Kidney (tissue), 14 donors: ENCODE results near the gene NR2F1. TPM values are rescaled to one million over a fixed set of nuclear protein-coding genes. Genes with fewer than 3 reads are reported as not detected.

ENCODE experiments used
- DNase-seq, 5 donors: peaks; one replicate each; pipeline ENCODE4 v3.0.0-alpha.2; 2013 to 2020
- FAIRE-seq: peaks from 2 replicates; lab custom pipeline; 2012; peaks lifted over from hg19 to GRCh38; lab: Jason Lieb, UNC
- H3K27ac ChIP-seq, 2 donors: one replicate each; pipeline ENCODE4 v1.7.0; 2013; ENCODE audit warnings: low read depth in 2 of 2, low read length in 2 of 2, inconsistent platforms in 1 of 2
- H3K27me3 ChIP-seq: one replicate; pipeline ENCODE4 v1.7.1; 2013; ENCODE audit warnings: low read length, inconsistent platforms; ENCODE audit not compliant: control insufficient read depth, insufficient read depth
- H3K36me3 ChIP-seq, 3 donors: one replicate each; pipeline versions ENCODE4 v1.7.0 to v1.7.1; 2013; ENCODE audit warnings: low read length in 3 of 3, control low read depth in 1 of 3, inconsistent platforms in 1 of 3; ENCODE audit not compliant: insufficient read depth in 3 of 3, control insufficient read depth in 2 of 3
- H3K4me1 ChIP-seq, 3 donors: one replicate each; pipeline versions ENCODE4 v1.7.0 to v1.7.1; 2013; ENCODE audit warnings: low read length in 3 of 3, inconsistent platforms in 1 of 3, low read depth in 1 of 3; ENCODE audit not compliant: control insufficient read depth in 2 of 3, insufficient read depth in 2 of 3
- H3K4me3 ChIP-seq, 3 donors: one replicate each; pipeline versions ENCODE4 v1.7.0 to v1.8.1; 2013; ENCODE audit warnings: low read length in 3 of 3, control low read depth in 1 of 3, inconsistent platforms in 1 of 3
- H3K9ac ChIP-seq, 3 donors: one replicate each; pipeline versions ENCODE4 v1.7.0 to v1.7.1; 2013; ENCODE audit warnings: low read length in 3 of 3, control low read depth in 1 of 3, inconsistent platforms in 1 of 3
- H3K9me3 ChIP-seq, 3 donors: one replicate each; pipeline versions ENCODE4 v1.7.0 to v1.7.1; 2013; ENCODE audit warnings: low read length in 3 of 3, control low read depth in 1 of 3, inconsistent platforms in 1 of 3; ENCODE audit not compliant: control insufficient read depth in 2 of 3, insufficient read depth in 1 of 3
- CTCF ChIP-seq: IDR thresholded peaks from 3 replicates; pipeline ENCODE4 v1.5.1; 2012; ENCODE audit warnings: mild to moderate bottlenecking, moderate library complexity, borderline replicate concordance; ENCODE audit not compliant: insufficient read depth; ENCODE audit errors: extremely low read depth
- intact Hi-C: fragments of 100-400 bp; cut with DNase I; formaldehyde crosslinking; loops from one replicate; pipeline ENCODE4 v1.11.1; 2022
- polyA plus RNA-seq: library from polyadenylated mRNA; stranded (reverse); fragments of 350-450 nt; fragmentation: Illumina TruSeq; extraction: RNeasy Lipid Tissue Mini Kit (QIAGEN cat#74804); gene quantifications from one replicate; pipeline ENCODE4 v1.2.3, GENCODE V29; 2014; ENCODE audit warnings: low read depth, low replicate concordance; ENCODE audit not compliant: insufficient read depth
- total RNA-seq: library from RNA; stranded (reverse); fragmentation: NEBNext Ultra II Directional; extraction: Animal tissue kit (Norgen Biotek cat#: 25700); gene quantifications from one replicate; pipeline ENCODE4 v1.2.1, GENCODE V29; 2021
- donor health status: control.
- donor health status: control.
- donor health status: control.
- donor health status: control.
- donor health status: control.
- donor health status: DM: yes; HTN: yes; CAD: no.
- donor health status: Normal renal cell carcinoma (clear cell type).

NR2F1 gene
- total and polyA plus RNA-seq, 2 donors from 2014 or later, result 22.8 to 49.5 TPM

- TF ChIP-seq CTCF, result no peak
- Histone ChIP-seq H3K9me3 (no peaks in the 10 kb centered on the region), H3K36me3 (peaks cover 0 to 6% (median 4%) of the 10 kb centered on the region in 3 donors), H3K9ac (peak overlapping the region in 1 of 3 donors; percentile 36), H3K4me1 (peaks cover 3 to 14% (median 5%) of the 10 kb centered on the region in 3 donors), H3K27ac (no peak overlapping the region), H3K27me3 (no peaks in the 10 kb centered on the region), H3K4me3 (peak overlapping the region in 1 of 3 donors; percentile 46)
- FAIRE-seq, result no peak
- DNase-seq, result peak in 3 of 5 donors; percentile 24 to 42 (median 34)
- intact Hi-C loops, result no loop called here
Measured at GRCh38 chr5:93592883-93593282, 9.9 kb downstream of the NR2F1 start.

- DNase-seq (peak; percentile 66 to 82 (median 73)), FAIRE-seq (no peak)
- Histone ChIP-seq H3K9ac (peak overlapping the region in 1 of 3 donors; percentile 43), H3K9me3 (no peaks in the 10 kb centered on the region), H3K27ac (no peak overlapping the region), H3K4me3 (peak overlapping the region in 1 of 3 donors; percentile 28), H3K4me1 (peaks cover 3 to 14% (median 5%) of the 10 kb centered on the region in 3 donors), H3K27me3 (no peaks in the 10 kb centered on the region), H3K36me3 (peaks cover 0 to 6% (median 4%) of the 10 kb centered on the region in 3 donors)
- TF ChIP-seq CTCF, result no peak
- intact Hi-C loops, result no loop called here
Measured at GRCh38 chr5:93593476-93594131, 10.6 kb downstream of the NR2F1 start.

GRCh38 chr5:93594591-93595419 lies 11.8 kb downstream of the NR2F1 start:
- Histone ChIP-seq H3K4me1 (peaks cover 5 to 10% (median 7%) of the 10 kb centered on the region in 3 donors), H3K27me3 (no peaks in the 10 kb centered on the region), H3K36me3 (peaks cover 0 to 4% (median 3%) of the 10 kb centered on the region in 3 donors), H3K4me3 (no peak overlapping the region), H3K27ac (peak overlapping the region in 1 of 2 donors; percentile 7), H3K9ac (no peak overlapping the region), H3K9me3 (no peaks in the 10 kb centered on the region)
- DNase-seq (peak in 4 of 5 donors; percentile 66 to 80 (median 73)), FAIRE-seq (no peak)
- no peak for TF ChIP-seq CTCF
- intact Hi-C loops, result no loop called here
